Mononuclear cell (primary cell): ENCODE measurements around the gene OR10X1. TPM values are rescaled to one million over a fixed set of nuclear protein-coding genes. Genes with fewer than 3 reads are reported as not detected.

Experiments
- H3K27me3 ChIP-seq: 2 replicates; pipeline ENCODE4 v1.6.0; 2011; ENCODE audit warnings: low read length, control low read depth; ENCODE audit not compliant: insufficient read depth
- H3K4me1 ChIP-seq: 2 replicates; pipeline ENCODE4 v1.5.1; 2011; ENCODE audit warnings: mild to moderate bottlenecking, low read length, control low read depth; ENCODE audit not compliant: insufficient read depth
- H3K4me3 ChIP-seq: 2 replicates; pipeline ENCODE4 v1.5.1; 2011; ENCODE audit warnings: mild to moderate bottlenecking, low read length, moderate library complexity
- H3K9me3 ChIP-seq: 2 replicates; pipeline ENCODE4 v1.5.1; 2011; ENCODE audit warnings: low read depth, mild to moderate bottlenecking, control low read depth, low read length
- total RNA-seq: library from RNA; depleted of rRNA; stranded (reverse); fragments of >200 nt; gene quantifications from one replicate; pipeline ENCODE4 v1.2.3, GENCODE V29; 2012

OR10X1 gene
- total RNA-seq, 1 donor: not detected

- Histone ChIP-seq H3K9me3 (no peaks in the 10 kb centered on the region), H3K27me3 (peaks cover 3% of the 10 kb centered on the region), H3K4me3 (no peak overlapping the region), H3K4me1 (no peaks in the 10 kb centered on the region)
Measured at GRCh38 chr1:158547533-158547932, 32.2 kb downstream of the OR10X1 start.

DNA sequence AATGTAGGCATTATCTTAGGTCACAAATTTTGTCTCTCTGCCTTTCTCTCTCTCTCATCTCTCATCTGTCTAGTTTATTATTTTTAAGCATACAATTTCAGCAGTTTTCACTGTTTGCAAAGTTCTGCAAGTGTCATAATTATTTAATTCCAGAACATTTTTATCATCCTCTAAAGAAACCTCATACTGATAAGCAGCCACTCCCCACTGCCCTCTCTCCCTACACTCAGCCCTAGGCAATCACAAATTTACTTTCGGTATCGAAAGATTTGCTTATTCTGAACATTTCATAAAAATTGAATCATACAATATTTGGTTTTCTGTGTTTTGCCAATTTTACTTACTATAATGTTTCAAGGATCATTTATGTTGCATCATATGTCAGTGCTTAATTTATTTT, 42.1 kb downstream of the OR10X1 start:
- Histone ChIP-seq H3K4me1 (no peaks in the 10 kb centered on the region), H3K9me3 (no peaks in the 10 kb centered on the region), H3K4me3 (no peak overlapping the region)

DNA sequence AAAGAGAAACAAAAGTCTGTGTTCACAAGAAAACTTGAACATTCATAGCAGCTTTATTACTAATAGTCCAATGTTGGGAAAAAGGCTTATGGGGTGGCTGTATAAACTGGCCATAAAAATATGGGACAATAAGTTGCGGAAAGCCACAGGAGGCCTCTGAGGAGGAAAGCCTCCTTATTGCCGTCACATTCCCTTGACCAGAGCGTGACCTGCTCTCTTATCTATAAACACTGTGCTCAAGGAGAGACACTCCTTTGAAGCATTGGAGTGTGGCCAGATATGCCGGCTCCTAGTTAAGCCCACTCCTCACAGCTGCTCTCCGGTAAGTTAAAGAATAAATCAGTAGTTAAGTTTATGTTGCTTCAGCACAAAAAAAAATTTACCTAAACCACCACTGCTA, 45.2 kb downstream of the OR10X1 start:
- Histone ChIP-seq H3K4me3 (no peak overlapping the region), H3K27me3 (peaks cover 10% of the 10 kb centered on the region), H3K9me3 (no peaks in the 10 kb centered on the region), H3K4me1 (no peaks in the 10 kb centered on the region)

More for the DNA sequence above, 42.1 kb downstream of the OR10X1 start:
- H3K27me3 ChIP-seq: peaks cover 3% of the 10 kb centered on the region

Other genes with a start within 250 kb of the OR10X1 start
- 0.52 TPM for gene CD1B, start 248.4 kb downstream of the OR10X1 start, total RNA-seq
- 0.52 TPM for gene CD1E, start 226.0 kb downstream of the OR10X1 start, total RNA-seq
- not detected for gene OR10T2, start 180.4 kb downstream of the OR10X1 start, total RNA-seq
- gene OR10K2, start 153.7 kb downstream of the OR10X1 start, total RNA-seq: not detected
- not detected for gene OR10K1, start 118.1 kb downstream of the OR10X1 start, total RNA-seq
- gene OR10R2, start 107.7 kb downstream of the OR10X1 start, total RNA-seq: not detected
- not detected for gene OR6Y1, start 25.5 kb downstream of the OR10X1 start, total RNA-seq
- not detected for gene OR6P1, start 9.3 kb downstream of the OR10X1 start, total RNA-seq
- gene OR10Z1, start 25.4 kb upstream of the OR10X1 start, total RNA-seq: 0.31 TPM
- not detected for gene SPTA1, start 106.8 kb upstream of the OR10X1 start, total RNA-seq
- not detected for gene OR6K2, start 120.8 kb upstream of the OR10X1 start, total RNA-seq
- not detected for gene OR6K3, start 140.8 kb upstream of the OR10X1 start, total RNA-seq
- gene OR6K6, start 174.8 kb upstream of the OR10X1 start, total RNA-seq: not detected
- under 0.01 TPM for gene OR6N1, start 192.3 kb upstream of the OR10X1 start, total RNA-seq
- not detected for gene OR6N2, start 201.3 kb upstream of the OR10X1 start, total RNA-seq